Stimulated activated CD4-positive, alpha-beta T cell treated with anti-CD3 and anti-CD28 coated beads, Interleukin-4, amount 100 ng/mL, for 24 hours (primary cell): ENCODE measurements around the gene B9D2.

Experiments
- DNase-seq: peaks from one replicate; pipeline ENCODE4 v3.0.0-alpha.2; 2020

Gene B9D2

DNA sequence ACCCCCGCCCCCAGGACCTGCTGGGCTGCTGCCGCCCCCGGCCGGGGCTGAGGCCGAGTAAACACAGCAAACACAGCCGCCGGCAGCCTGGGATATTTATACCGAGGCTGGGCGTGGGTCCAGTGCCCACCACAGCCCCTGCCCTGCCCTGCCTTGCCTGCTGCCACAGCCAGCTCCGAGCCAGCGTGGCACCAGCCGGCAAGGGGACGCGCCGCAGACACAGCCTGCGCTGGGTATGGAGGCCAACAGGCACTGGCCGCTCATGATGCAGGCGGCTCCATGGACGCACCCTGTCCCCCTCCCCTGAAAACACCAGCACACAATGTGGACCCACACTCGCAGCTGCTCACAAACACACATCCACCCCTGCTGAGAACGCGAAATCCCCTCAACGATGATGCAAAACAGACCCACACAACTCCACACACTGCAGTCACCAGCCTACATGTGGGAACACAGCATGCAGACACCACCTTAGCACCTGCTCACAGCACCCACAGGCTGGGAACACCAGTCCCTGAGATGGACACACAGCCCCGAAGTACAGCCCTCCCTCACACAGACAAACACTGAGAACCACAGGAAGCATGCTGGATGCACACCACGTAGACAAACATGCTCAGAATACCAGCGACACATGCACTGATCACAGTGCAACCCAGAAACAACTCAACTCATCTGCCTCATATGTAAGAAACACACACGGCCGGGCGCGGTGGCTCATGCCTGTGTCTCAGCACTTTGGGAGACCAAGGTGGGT, 37.8 kb downstream of the B9D2 start:
- no peak for DNase-seq

DNA sequence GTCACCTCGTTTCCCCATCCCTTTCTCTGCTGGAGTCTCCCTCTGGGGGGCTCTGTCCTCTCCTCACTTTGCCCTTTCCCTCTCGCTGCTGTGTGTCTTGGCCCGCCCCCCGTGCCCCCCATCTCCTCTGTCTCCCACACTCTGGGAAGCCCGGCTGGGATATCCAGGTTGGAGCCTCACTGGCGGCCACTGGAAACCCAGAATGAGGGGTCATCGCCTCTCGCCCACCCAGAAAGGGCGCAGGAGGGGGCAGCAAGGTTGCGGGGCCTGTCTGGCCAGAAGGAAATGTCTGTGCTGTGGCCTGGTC, 38.4 kb downstream of the B9D2 start:
- no peak for DNase-seq

DNA sequence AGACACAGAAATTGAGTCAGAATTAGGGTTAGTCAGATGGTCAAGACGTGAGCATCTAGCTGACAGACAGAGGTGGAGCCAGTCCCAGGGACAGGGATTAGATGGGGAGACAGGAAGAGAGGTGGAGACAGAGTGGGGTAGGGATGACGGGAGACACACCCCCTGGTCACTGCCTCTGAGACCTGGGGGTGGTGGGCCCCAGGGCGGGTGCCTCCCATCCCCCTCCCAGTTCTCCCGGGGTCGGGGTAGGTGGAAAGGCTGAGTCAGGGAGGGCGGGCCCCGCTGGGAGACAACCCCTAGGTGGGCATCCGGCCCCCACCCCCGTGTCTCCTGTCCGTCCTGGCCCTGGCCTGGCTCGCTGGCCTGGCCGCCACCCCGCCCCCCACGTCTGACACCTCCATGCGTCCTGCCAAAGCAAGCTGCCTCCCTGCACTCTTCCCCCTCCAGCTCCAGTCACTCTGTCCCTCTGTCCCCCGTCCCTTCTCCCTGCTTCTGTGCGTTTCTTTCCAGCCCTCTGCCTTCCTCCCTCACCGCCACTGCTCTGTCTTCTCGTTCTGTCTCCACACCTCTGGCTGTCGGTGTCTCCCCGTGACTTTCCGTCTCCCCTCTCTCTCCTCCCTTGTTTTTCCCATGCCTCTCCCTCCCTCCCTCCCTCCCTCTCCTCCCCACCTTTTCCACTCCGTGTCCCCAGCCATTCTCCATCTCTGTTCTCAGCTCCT, 38.9 kb downstream of the B9D2 start:
- DNase-seq, result no peak

DNA sequence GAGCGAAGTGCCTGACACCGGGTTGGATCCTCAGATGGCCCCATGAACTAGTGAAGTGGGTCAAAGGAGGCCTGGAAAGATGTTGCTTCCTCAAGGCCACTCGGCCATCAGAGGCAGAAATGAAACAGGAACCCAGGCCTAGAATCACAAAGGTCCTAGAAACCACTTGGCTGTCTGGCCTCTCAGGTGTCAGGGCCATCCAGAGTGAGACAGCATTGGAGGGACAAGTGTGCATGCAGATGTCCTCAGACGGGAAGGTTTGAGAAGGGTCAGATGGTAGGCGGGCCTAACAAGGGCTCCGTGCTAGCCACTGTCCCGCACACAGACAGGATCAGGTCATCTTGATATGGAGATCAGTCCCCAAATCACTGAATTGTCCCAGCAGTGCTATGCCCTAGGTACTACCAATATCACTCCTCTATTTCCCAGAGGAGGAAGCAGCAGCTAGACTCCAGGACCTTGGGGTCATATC, 39.7 kb downstream of the B9D2 start:
- no peak for DNase-seq

DNA sequence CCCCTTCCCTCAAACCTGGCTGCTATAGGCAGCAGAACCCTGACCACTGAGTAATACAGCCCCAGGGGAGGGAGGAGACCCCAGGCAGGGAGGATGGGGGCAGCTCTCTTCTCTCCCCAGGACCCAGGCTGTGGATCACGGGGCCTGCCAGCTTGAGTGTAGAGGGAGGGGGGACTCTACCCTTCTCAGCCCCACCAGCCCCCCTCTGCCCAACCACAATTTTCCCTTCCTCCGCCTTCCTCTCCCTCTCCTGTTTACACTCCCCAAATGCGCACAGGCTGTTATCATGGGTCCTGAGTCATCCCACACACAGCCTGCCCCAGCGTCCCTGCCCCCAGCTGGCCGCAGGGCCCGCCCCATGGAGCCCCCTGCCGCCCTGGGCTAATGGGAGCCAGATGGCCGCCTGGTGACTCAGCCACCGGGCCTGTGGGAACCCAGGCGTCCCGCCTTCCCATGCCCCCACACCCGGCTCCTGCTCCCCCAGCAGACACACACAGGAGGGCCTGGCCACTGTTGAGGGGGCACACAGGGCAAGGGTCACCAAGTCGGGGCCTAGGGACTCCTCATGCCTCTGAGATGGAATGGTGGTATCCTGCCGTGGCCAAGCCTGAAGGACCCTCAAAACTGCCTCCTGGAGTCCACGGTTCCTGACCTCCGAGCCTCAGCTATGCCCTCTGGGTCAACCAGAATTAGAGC, 40.4 kb downstream of the B9D2 start:
- DNase-seq, result no peak

DNA sequence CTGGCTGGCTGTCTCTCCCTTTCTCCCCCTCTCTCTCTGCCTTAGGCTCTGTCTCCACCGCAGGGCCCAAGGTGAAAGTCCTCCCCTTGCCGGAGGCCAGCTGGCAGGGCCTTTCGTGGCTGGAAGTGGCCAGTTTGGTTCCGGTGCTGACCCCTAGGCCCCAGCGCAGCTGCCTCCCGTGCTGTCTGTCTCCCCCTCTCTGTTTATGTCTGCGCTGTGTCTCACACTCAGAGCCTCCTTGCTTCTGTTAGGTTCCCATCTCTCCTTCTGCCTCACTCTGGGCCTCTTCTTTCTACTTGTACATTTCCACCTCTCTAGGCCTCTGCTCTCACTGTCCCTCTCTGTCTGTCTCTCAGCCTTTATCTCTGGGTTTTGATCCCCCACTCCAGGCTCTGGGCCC, 40.9 kb downstream of the B9D2 start:
- DNase-seq, result no peak

DNA sequence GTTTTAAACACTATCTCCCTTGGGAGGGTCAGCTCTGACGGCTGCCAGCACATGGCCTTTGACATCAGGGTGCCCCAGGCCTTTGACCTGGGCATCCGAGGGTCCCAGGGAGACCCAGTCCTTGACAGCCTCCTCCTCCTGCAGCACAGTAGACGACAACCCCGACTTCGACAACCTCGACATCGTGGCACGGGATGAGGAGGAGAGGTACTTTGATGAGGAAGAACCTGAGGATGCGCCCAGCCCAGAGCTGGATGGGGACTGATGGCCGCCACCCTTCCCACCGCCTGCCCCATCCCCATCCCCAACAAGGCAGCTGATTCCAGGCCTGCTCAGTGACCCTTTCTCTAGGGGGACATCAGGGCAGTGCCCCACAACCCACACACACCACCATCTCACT, 41.5 kb downstream of the B9D2 start:
- DNase-seq, result no peak

DNA sequence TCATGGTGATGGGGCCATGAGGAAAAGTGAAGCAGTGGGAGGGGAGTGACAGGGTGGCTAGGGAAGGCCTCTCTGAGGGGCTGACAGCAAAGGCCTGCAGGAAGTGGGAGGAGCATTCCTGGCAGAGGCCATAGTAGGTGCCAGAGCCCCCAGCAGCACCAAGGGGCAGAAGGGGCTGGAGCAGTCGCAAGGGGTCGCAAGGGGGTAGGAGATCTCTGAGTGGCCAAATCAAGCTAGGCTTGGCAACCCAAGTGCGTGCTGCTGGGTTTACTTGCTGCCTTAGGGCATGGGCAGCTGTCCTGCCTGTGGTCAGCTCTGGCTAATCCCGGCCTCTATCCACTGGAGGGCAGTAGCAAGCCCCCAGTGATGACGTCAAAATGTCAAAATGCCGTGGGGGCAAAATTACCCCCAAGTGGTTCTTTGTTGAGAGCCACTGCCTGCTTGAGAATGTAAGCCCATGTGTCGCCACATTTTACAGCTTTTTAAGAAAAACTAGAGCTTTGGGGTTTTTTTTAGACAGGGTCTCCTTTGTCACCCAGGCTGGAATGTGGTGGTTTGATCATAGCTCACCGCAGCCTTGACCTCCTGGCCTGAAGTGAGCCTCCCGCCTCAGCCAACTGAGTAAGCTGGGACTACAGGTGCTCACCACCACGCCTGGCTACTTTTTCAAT, 42.2 kb downstream of the B9D2 start:
- DNase-seq, result no peak

DNA sequence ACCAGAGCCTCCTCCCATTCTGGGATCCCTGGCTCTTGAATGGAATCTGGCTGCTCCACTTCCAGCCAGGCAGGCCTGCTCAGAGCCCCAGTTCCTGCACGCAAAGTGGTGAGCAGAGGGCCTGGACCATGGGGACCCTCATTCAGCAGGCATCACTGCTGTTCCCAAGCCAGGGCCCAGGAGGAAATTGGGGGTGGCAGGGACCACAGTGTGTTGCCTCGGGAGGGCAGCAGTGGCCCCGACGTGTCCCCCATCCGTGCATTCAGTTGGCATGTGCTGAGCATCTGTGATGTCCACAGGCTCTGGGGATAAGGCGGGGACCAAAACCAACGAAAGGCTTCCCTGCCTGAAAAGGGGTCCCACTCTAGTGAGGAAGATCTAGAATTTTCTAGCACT, 42.7 kb downstream of the B9D2 start:
- DNase-seq, result no peak

DNA sequence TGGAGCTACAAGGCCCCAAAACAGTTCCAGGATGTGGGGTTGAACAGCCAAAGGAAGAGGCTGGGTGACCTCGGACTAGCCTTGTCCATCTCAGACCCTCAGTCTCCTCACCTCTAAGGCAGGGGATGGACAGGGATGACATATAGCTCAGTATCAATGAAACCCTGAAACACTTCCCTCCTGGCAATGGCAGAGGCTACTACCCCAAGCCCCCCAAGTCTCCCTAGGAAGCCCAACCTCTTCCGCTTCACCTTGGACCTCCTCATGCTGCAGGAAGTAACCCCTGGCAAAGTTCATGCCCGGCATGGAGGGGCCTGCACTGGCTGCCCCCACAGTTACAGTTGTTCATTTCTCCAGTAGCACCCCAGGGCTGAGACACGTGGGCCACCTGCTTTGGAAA, 43.4 kb downstream of the B9D2 start:
- DNase-seq, result no peak

DNA sequence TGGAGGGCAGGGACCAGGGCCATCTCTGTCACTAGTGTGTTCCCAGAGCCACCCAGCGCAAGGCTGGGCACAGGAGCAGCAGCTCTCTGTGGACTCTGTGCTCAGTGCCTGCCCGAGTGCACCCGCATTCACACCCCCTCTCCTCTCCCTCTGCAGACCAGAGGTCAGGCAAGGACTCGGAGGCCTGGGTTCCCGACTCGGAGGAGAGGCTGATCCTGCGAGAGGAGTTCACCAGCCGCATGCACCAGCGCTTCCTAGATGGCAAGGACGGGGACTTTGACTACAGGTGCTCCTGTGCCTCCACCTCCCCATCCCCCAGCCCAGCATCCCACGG, 43.8 kb downstream of the B9D2 start:
- no peak for DNase-seq

DNA sequence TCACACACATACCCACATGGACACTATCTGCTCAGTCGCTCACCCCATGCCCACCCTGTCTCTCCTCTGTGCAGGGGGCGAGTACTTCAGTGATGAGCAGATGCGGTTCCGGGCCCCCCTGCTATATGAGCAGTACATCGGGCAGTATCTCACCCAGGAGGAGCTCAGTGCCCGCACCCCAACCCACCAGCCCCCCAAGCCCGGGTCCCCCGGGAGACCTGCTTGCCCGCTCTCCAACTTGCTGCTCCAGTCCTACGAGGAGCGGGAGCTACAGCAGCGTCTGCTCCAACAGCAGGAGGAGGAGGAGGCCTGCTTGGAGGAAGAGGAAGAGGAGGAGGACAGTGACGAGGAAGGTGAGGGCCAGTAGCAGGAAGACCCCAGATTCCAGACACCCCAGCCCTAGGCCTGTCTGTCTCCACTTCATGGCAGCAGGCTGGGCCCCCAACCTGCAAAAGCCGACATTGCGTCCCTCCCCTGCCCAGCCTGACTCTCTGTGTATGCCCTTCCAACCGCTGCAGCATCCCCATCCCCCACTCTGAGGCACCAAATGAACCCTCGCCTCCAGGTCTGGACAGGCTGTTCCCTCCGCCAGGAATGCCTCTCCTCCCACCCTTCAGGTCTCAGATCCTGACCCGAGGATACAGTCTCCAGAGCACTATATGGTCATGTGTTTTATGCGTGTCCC, 44.3 kb downstream of the B9D2 start:
- no peak for DNase-seq

DNA sequence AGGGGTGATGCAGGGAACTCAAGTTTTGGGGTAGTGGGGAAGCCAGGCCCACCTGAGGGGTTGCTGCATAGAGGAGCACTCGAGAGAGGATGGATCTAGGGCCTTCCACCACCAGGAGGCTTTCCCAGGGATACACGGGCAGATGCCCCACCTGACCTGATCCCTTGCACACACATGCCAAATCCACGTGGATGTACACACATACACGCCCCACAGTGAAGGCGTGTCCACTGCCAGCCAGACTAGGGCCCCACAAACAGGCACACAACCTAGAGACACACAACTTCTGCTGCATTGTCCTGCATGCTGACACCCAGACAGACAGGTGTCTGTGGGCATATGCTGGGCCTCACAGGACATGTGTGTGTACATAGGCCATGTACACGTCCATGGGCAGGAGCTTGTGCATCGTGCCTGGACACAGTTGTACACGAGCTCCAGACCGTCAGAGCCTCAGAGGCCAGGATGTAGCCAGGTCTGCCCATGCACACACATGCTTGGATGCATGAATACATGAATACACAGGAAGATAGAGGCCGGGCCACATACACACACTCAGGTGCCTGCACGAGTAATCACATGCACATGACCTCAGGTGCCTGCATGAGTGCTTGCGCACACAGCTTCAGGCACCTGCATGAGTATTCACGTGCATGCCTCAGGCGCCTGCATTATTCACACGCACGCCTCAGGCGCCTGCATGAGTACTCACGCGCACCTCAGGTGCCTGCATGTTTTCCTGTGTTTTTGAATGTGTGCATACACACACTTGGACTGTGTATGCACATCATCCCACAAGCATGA, 45.1 kb downstream of the B9D2 start:
- DNase-seq, result no peak

DNA sequence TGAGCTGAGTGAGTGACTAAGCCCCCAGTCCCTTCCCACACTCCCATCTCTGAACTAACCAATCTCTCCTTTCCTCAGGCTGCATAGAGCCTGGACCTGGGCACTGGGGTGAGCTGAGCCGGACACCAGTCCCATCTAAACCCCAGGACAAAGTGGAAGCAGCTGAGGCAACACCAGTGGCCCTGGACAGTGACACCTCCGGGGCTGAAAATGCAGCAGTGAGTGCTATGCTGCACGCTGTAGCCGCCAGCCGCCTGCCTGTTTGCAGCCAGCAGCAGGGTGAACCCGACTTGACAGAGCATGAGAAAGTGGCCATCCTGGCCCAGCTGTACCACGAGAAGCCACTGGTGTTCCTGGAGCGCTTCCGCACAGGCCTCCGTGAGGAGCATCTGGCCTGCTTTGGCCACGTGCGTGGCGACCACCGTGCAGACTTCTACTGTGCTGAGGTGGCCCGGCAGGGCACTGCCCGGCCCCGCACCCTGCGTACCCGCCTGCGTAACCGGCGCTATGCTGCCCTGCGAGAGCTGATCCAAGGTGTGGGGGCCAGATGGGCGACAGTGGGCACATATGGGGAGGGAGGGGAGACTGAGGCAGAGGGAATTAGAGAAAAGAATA, 47.5 kb downstream of the B9D2 start:
- no peak for DNase-seq

DNA sequence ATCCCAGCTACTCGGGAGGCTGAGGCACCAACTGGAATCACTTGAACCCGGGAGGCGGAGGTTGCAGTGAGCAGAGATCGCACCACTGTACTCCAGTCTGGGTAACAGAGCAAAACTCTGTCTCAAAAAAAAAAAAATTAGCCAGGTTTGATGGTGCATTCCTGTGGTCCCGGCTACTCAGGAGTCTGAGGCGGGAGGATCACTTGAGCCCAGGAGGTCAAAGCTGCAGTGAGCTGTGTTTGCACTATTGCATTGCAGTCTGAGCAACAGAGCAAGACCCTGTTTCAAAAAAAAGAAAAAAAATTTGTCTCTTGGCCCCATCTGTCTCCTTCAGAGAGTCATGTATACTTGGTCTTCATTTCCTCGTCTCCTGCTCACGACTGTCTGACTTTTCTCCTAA, 52.3 kb downstream of the B9D2 start:
- DNase-seq, result no peak

DNA sequence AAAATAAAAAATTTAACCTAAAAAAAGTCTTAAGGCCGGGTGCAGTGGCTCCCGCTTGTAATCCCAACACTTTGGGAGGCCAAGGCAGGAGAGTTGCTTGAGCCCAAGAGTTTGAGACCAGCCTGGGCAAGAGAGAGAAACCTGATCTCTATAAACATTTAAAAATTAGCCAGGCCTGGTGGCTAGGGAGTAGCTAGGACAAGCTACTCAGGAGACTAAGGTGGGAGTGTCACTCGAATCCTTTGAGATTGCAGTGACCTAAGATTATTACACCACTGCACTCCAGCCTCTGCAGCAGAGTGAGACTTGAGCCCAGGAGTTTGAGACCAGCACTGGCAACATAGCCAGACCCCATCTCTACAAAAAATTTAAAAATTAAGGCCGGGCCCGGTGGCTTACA, 52.9 kb downstream of the B9D2 start:
- no peak for DNase-seq

DNA sequence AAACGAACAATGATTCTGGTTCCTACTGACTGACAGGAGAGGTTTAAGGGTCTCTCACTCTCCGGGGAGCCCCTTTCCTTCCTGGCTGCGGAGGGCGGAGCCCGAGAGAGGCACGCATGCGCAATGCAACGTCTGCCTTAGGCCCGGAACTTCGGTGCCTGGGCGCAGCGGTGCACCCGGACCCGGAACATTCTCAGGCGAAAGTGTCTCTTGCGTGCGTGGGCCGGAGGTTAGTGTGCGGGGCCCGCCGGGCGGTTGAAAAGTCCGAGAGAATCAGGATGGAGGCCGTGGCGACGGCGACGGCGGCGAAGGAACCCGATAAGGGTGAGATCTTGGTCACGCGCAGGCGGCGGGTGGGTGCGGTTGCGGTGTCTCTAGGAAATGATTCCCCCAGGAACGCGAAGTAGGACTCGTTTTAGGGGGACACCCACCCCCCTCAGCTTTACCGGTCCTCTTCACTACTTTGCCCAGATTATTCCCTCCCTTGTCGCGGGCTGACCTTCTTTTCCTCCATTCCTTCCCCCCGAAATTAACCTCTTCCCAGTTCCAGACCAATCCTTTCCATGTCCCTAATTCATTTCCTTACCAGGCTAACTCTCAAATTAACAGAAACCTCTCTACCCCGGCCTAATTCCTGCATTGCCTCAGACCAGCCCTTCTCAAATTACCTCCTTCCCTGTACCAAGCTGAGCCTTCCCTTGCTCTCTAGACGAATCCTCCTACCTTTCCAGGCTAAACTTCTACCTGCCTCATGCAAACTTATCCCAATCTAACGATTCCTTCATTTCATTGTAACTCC, 53.7 kb downstream of the B9D2 start, which contains the start of gene CCDC97:
Gene CCDC97, plus strand, starts transcription at position 140 of the 799 bp plus-strand sequence. Its CDS starts 139 bp downstream, at position 279.
- DNase-seq, result peak; percentile 90

DNA sequence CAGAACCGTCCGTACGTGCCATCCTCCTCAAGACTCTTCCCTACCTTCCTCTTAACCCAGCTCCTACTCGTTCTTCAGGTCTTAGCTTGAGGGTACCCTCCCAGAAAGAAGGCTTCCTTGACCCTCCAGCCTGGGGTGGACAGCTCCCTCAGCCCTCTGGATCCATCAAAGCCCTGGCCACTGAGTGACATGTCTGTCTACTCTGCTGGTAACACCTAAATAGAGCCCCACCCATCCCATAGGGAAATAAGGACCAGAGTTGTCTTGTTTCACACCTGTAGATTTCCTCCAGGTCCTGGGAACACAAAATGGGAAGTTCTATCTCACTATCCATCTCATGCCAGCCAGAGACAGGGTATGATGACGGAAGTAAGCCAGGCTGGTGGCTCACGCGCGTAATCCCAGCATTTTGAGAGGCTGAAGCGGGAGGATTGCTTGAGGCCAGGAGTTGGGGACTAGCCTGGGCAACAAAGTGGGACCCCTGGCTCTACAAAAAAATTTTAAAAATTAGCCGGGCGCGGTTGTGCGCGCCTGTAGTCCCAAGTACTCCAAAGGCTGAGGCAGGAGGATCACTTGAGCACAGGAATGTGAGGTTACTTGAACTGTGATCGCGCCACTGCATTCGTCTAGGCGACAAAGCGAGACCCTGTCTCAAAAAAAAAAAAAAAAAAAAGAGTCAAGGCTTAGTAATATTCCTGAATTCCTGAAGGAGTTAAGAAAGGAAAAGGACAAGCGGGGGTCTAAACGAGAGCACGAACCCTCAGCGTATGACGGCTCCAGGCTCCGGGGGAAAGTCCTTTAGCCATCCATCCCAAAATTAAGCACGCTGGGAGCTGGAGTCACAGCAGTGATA, 54.5 kb downstream of the B9D2 start:
- DNase-seq, result no peak

DNA sequence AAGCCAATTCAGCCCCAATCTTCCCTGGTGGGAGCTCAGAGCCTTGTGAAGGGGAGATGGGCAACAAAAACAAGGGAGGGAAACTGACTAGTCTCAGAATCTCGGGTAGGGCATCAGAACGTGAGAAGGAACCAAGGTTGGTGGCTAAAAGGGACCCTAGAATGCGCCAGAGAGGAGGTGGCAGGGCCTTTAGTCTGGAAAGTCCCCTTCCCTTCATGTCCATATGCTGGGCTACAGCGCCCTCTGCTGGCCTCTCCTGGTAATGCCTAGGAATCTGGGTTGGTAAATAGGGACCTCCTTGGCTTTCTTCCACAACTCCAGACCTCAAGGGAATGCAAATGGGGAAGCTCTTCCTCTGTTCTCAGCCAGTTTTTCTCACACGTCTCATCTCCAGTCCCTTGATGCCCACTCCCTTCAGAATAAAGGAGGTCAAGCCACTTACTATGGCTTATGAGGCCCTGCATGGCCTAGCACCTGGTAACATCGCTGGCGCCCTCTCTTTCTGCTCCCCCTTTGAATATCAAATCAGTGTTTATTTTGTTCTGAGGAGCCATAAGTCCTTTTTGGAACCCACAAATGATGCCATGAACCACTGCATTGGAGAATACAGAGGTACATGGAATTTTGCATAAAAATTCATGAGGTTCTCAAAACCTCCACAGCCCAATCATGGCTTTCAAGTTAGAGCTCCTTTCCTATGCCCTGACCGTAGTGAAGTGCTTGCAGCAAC, 55.3 kb downstream of the B9D2 start:
- DNase-seq, result peak; percentile 96
